ENCODE results near the gene STARD9. TPM values are rescaled to one million over a fixed set of nuclear protein-coding genes. Genes with fewer than 3 reads are reported as not detected.

Gene STARD9
- total RNA-seq, 1 donor from 2014 or later: 10.0 TPM

- Mint-ChIP-seq H3K9me3 (no peaks in the 10 kb centered on the region), H3K4me1 (no peaks in the 10 kb centered on the region), H3K4me3 (no peak overlapping the region), H3K27me3 (ENCODE audit: low read depth) (no peaks in the 10 kb centered on the region), H3K27ac (no peak overlapping the region), H3K36me3 (no peaks in the 10 kb centered on the region)
- DNase-seq (ENCODE audit: low spot score in 2 of 2, unreplicated experiment in 2 of 2): no peak
- no peak for TF ChIP-seq CTCF (IDR thresholded peaks at IDR 0.05; ENCODE audit: unreplicated experiment)
Measured at GRCh38 chr15:42692997-42693396, 117.6 kb downstream of the STARD9 start.

- DNase-seq (ENCODE audit: low spot score in 2 of 2, unreplicated experiment in 2 of 2): no peak
- Mint-ChIP-seq H3K36me3 (no peaks in the 10 kb centered on the region), H3K27ac (no peak overlapping the region), H3K9me3 (no peaks in the 10 kb centered on the region), H3K4me3 (no peak overlapping the region), H3K27me3 (ENCODE audit: low read depth) (no peaks in the 10 kb centered on the region), H3K4me1 (no peaks in the 10 kb centered on the region)
- TF ChIP-seq CTCF (IDR thresholded peaks at IDR 0.05; ENCODE audit: unreplicated experiment): no peak
Measured at GRCh38 chr15:42693496-42693895, 118.1 kb downstream of the STARD9 start.

- Mint-ChIP-seq H3K27me3 (ENCODE audit: low read depth) (no peaks in the 10 kb centered on the region), H3K36me3 (no peaks in the 10 kb centered on the region), H3K27ac (no peak overlapping the region), H3K9me3 (no peaks in the 10 kb centered on the region), H3K4me1 (no peaks in the 10 kb centered on the region), H3K4me3 (no peak overlapping the region)
- TF ChIP-seq CTCF (IDR thresholded peaks at IDR 0.05; ENCODE audit: unreplicated experiment): no peak
- DNase-seq (ENCODE audit: low spot score in 2 of 2, unreplicated experiment in 2 of 2): no peak
Measured at GRCh38 chr15:42693942-42694341, 118.5 kb downstream of the STARD9 start.

- Mint-ChIP-seq H3K36me3 (peaks cover 1% of the 10 kb centered on the region), H3K4me3 (no peak overlapping the region)
- no peak for TF ChIP-seq CTCF (IDR thresholded peaks at IDR 0.05; ENCODE audit: unreplicated experiment)
Measured at GRCh38 chr15:42694398-42694797, 119.0 kb downstream of the STARD9 start.

GRCh38 chr15:42695527-42696071, 120.2 kb downstream of the STARD9 start:
- Mint-ChIP-seq H3K36me3 (peaks cover 8% of the 10 kb centered on the region), H3K27me3 (ENCODE audit: low read depth) (no peaks in the 10 kb centered on the region), H3K4me1 (no peaks in the 10 kb centered on the region), H3K9me3 (peaks cover 8% of the 10 kb centered on the region), H3K4me3 (no peak overlapping the region), H3K27ac (no peak overlapping the region)
- no peak for DNase-seq (ENCODE audit: low spot score in 2 of 2, unreplicated experiment in 2 of 2)
- TF ChIP-seq CTCF (IDR thresholded peaks at IDR 0.05; ENCODE audit: unreplicated experiment): no peak

More at GRCh38 chr15:42694398-42694797, 119.0 kb downstream of the STARD9 start:
- H3K4me1 Mint-ChIP-seq: no peaks in the 10 kb centered on the region
- H3K9me3 Mint-ChIP-seq: no peaks in the 10 kb centered on the region
- no peak overlapping the region for H3K27ac Mint-ChIP-seq
- no peaks in the 10 kb centered on the region for H3K27me3 Mint-ChIP-seq (ENCODE audit: low read depth)
- DNase-seq (ENCODE audit: low spot score in 2 of 2, unreplicated experiment in 2 of 2): peak in 1 of 2 experiments; percentile 29

- H3K36me3 Mint-ChIP-seq: peaks cover 16% of the 10 kb centered on the region
- peaks cover 16% of the 10 kb centered on the region for H3K9me3 Mint-ChIP-seq
- H3K27me3 Mint-ChIP-seq (ENCODE audit: low read depth): no peaks in the 10 kb centered on the region
- H3K4me3 Mint-ChIP-seq: no peak overlapping the region
- H3K27ac Mint-ChIP-seq: no peak overlapping the region
- no peak for TF ChIP-seq CTCF (IDR thresholded peaks at IDR 0.05; ENCODE audit: unreplicated experiment)
- no peak for DNase-seq (ENCODE audit: low spot score in 2 of 2, unreplicated experiment in 2 of 2)
- H3K4me1 Mint-ChIP-seq: no peaks in the 10 kb centered on the region
Measured at GRCh38 chr15:42696626-42697025, 121.2 kb downstream of the STARD9 start.
